Astrocyte (in vitro differentiated cells and primary cell): ENCODE measurements around the gene MYO5B. TPM values are rescaled to one million over a fixed set of nuclear protein-coding genes. Genes with fewer than 3 reads are reported as not detected.

ENCODE experiments used
- DNase-seq: peaks from one replicate; pipeline ENCODE4 v3.0.0-alpha.2; 2010; ENCODE audit warnings: low read depth
- FAIRE-seq: peaks from 2 replicates; lab custom pipeline; 2011; peaks lifted over from hg19 to GRCh38; lab: Jason Lieb, UNC
- H2AFZ ChIP-seq: 2 replicates; pipeline ENCODE4 v1.6.0; 2012; ENCODE audit warnings: low read depth, low read length, inconsistent platforms
- H3K27ac ChIP-seq: 2 replicates; pipeline ENCODE4 v1.5.1; 2011; ENCODE audit warnings: low read depth, low read length, inconsistent platforms
- H3K27me3 ChIP-seq: 2 replicates; pipeline ENCODE4 v1.6.0; 2011; ENCODE audit warnings: low read length, inconsistent platforms; ENCODE audit not compliant: insufficient read depth
- H3K36me3 ChIP-seq: 2 replicates; pipeline ENCODE4 v1.5.1; 2011; ENCODE audit warnings: low read length, inconsistent platforms; ENCODE audit not compliant: insufficient read depth
- H3K4me1 ChIP-seq: 2 replicates; pipeline ENCODE4 v1.5.1; 2011; ENCODE audit warnings: low read length, inconsistent platforms; ENCODE audit not compliant: insufficient read depth
- H3K4me2 ChIP-seq: 2 replicates; pipeline ENCODE4 v1.6.0; 2012; ENCODE audit warnings: low read length, inconsistent platforms
- H3K4me3 ChIP-seq: 2 replicates; pipeline ENCODE4 v1.5.1; 2011; ENCODE audit warnings: low read depth, mild to moderate bottlenecking, low read length, inconsistent platforms; ENCODE audit not compliant: insufficient read depth
- H3K79me2 ChIP-seq: 2 replicates; pipeline ENCODE4 v1.6.0; 2012; ENCODE audit warnings: mild to moderate bottlenecking, low read length, inconsistent platforms; ENCODE audit not compliant: insufficient read depth
- H3K9ac ChIP-seq: 2 replicates; pipeline ENCODE4 v1.6.0; 2012; ENCODE audit warnings: mild to moderate bottlenecking, low read length, inconsistent platforms
- H3K9me3 ChIP-seq: 2 replicates; pipeline ENCODE4 v1.5.1; 2012; ENCODE audit warnings: low read depth, mild to moderate bottlenecking, low read length, inconsistent platforms; ENCODE audit not compliant: insufficient read depth
- H4K20me1 ChIP-seq: 2 replicates; pipeline ENCODE4 v1.6.0; 2012; ENCODE audit warnings: low read length, inconsistent platforms; ENCODE audit not compliant: insufficient read depth
- H3K27ac Mint-ChIP-seq: one replicate; pipeline ENCODE4 v1.8.0; 2021; ENCODE audit warnings: mild to moderate bottlenecking, mixed read lengths; ENCODE audit not compliant: unreplicated experiment
- H3K27me3 Mint-ChIP-seq: one replicate; pipeline ENCODE4 v1.8.0; 2021; ENCODE audit warnings: low read depth, mixed read lengths; ENCODE audit not compliant: unreplicated experiment
- H3K36me3 Mint-ChIP-seq: one replicate; pipeline ENCODE4 v1.8.0; 2021; ENCODE audit warnings: low read depth, mixed read lengths; ENCODE audit not compliant: unreplicated experiment
- H3K4me1 Mint-ChIP-seq: one replicate; pipeline ENCODE4 v1.8.0; 2021; ENCODE audit warnings: low read depth, mixed read lengths; ENCODE audit not compliant: unreplicated experiment
- H3K4me3 Mint-ChIP-seq: one replicate; pipeline ENCODE4 v1.8.0; 2021; ENCODE audit warnings: mild to moderate bottlenecking, moderate library complexity, mixed read lengths; ENCODE audit not compliant: unreplicated experiment
- H3K9me3 Mint-ChIP-seq: one replicate; pipeline ENCODE4 v1.8.0; 2021; ENCODE audit warnings: mild to moderate bottlenecking, mixed read lengths; ENCODE audit not compliant: unreplicated experiment
- CTCF ChIP-seq: IDR thresholded peaks from 2 replicates; pipeline ENCODE4 v1.5.1; 2011; ENCODE audit warnings: low read depth, mild to moderate bottlenecking, inconsistent platforms, low read length, moderate library complexity; ENCODE audit not compliant: insufficient read depth
- EZH2 ChIP-seq: IDR thresholded peaks from 2 replicates; pipeline ENCODE4 v1.6.1; 2012; ENCODE audit warnings: mild to moderate bottlenecking, low read length, inconsistent platforms; ENCODE audit not compliant: insufficient read depth
- total RNA-seq: library from RNA; stranded (reverse); gene quantifications from 2 replicates; pipeline ENCODE4 v1.2.1, GENCODE V29; 2021

Gene MYO5B
- total RNA-seq, 1 donor from 2014 or later, result 8.3 TPM

GRCh38 chr18:50114448-50114847 is 80.5 kb downstream of the MYO5B start:
- Histone ChIP-seq H2AFZ (no peak overlapping the region), H3K36me3 (no peaks in the 10 kb centered on the region), H4K20me1 (no peaks in the 10 kb centered on the region), H3K4me2 (no peak overlapping the region), H3K79me2 (no peaks in the 10 kb centered on the region), H3K27me3 (peaks cover 23% of the 10 kb centered on the region), H3K9me3 (no peaks in the 10 kb centered on the region), H3K4me1 (no peaks in the 10 kb centered on the region), H3K27ac (no peak overlapping the region), H3K4me3 (no peak overlapping the region), H3K9ac (no peak overlapping the region)
- no peak for TF ChIP-seq EZH2
- TF ChIP-seq CTCF, result no peak
- Mint-ChIP-seq H3K4me3 (no peak overlapping the region), H3K36me3 (no peaks in the 10 kb centered on the region), H3K4me1 (peaks cover 15% of the 10 kb centered on the region), H3K9me3 (no peaks in the 10 kb centered on the region), H3K27me3 (peaks cover 3% of the 10 kb centered on the region), H3K27ac (no peak overlapping the region)
- no peak for DNase-seq
- FAIRE-seq, result no peak

- no peak overlapping the region for H3K4me3 Mint-ChIP-seq
- H3K4me3 ChIP-seq, result no peak overlapping the region
- no peak overlapping the region for H3K27ac ChIP-seq
These were observed 81.2 kb downstream of the MYO5B start for GRCh38 chr18:50113726-50114125.

More at GRCh38 chr18:50113726-50114125, 81.2 kb downstream of the MYO5B start:
- DNase-seq, result no peak
- Histone ChIP-seq H3K4me1 (no peaks in the 10 kb centered on the region), H3K79me2 (no peaks in the 10 kb centered on the region), H2AFZ (no peak overlapping the region), H3K9ac (no peak overlapping the region), H3K4me2 (no peak overlapping the region), H3K27me3 (peaks cover 22% of the 10 kb centered on the region), H3K36me3 (no peaks in the 10 kb centered on the region), H4K20me1 (no peaks in the 10 kb centered on the region), H3K9me3 (no peaks in the 10 kb centered on the region)
- H3K4me1 Mint-ChIP-seq, result peaks cover 11% of the 10 kb centered on the region
- H3K27ac Mint-ChIP-seq, result no peak overlapping the region
- H3K27me3 Mint-ChIP-seq, result peaks cover 3% of the 10 kb centered on the region
- no peak for TF ChIP-seq EZH2
- TF ChIP-seq CTCF, result no peak
- no peak for FAIRE-seq
- no peaks in the 10 kb centered on the region for H3K36me3 Mint-ChIP-seq
- no peaks in the 10 kb centered on the region for H3K9me3 Mint-ChIP-seq
